ENCODE results near the gene PPP1R14C.

PPP1R14C gene

GRCh38 chr6:150214310-150214709 lies 71.5 kb downstream of the PPP1R14C start:
- no peak for DNase-seq (ENCODE audit: low read depth, low spot score)
- Histone ChIP-seq H3K27ac (ENCODE audit: low read length) (no peak overlapping the region), H3K36me3 (ENCODE audit: control insufficient read depth, insufficient read depth, low read length) (no peaks in the 10 kb centered on the region), H3K9me3 (ENCODE audit: control insufficient read depth, insufficient read depth, low read length) (no peaks in the 10 kb centered on the region), H3K27me3 (ENCODE audit: control insufficient read depth, insufficient read depth, low read length) (no peaks in the 10 kb centered on the region), H3K4me3 (ENCODE audit: low read length) (no peak overlapping the region), H3K4me1 (ENCODE audit: control insufficient read depth, insufficient read depth, low read length) (no peaks in the 10 kb centered on the region)

DNA sequence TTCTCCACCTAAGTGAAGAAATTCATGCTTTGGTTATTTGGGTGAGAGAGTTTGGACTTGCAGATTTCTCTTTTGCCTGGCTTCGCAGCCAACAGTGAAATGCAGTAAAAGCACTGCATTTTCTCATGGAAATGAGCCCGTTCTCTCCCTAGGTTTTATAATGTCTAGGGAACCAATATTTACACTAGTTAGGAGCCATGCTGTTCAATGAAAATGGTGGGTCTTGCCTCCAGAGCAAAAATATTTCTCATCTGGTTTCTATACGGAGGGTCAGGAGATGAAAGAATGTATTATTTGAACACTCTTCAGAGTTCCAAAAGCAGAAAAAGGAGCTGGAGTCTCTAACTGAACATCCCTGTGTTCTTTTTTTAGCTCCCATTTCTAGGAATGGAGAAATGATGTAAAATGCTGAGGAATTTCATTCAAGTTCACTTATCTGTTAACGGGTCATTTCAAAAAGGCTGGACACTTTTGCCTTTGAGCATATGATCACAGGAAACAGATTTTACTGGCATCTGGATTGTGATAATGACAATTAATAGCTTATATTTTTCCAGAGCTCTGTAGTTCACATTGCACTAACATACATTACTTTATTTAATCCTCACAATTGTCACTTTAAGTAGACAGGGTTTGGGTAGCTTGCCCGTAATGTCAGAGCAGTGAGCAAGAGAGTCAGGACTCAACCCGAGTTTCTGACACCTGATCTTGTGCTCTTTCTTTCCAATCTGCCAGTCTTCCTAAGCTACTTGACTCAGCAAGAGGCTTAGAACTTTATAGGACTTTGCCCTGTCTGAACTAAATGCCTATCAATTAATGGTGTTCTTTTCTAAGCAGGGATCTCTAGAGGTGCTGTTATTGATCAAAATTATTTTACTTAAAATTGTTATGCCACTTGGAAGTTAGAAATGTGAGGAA lies 78.0 kb downstream of the PPP1R14C start:
- Histone ChIP-seq H3K4me1 (ENCODE audit: control insufficient read depth, insufficient read depth, low read length) (no peaks in the 10 kb centered on the region), H3K9me3 (ENCODE audit: control insufficient read depth, insufficient read depth, low read length) (no peaks in the 10 kb centered on the region), H3K4me3 (ENCODE audit: low read length) (no peak overlapping the region), H3K36me3 (ENCODE audit: control insufficient read depth, insufficient read depth, low read length) (no peaks in the 10 kb centered on the region), H3K27me3 (ENCODE audit: control insufficient read depth, insufficient read depth, low read length) (no peaks in the 10 kb centered on the region), H3K27ac (ENCODE audit: low read length) (no peak overlapping the region)
- DNase-seq (ENCODE audit: low read depth, low spot score): no peak
- no CpG with 5 or more reads among the region's 6 CpGs for WGBS (ENCODE audit: insufficient coverage, insufficient read length)

DNA sequence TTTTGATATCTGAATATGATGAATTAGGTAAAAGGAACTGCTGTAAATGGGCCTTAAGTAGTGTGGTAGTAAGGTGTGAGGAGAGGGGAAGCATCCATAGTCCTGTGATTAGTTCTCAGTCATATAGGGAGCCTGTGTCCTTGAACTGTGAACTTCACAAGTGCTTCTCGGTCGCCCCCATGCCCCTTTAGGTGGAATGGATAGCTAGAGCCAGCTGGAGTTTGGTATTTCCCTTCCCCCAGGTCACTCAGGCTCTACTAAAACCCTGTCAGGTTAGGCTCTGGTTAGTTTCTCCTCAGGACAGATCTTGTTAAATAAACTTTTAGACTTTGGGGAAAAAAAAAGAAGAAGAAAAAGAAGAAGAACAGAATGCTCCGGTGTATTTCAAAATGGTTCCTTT lies 82.0 kb downstream of the PPP1R14C start:
- DNase-seq (ENCODE audit: low read depth, low spot score): no peak
- peaks cover 3% of the 10 kb centered on the region; the same call in 1 of the 2 replicates for H3K27me3 ChIP-seq (ENCODE audit: control insufficient read depth, insufficient read depth, low read length)
- WGBS (ENCODE audit: insufficient coverage, insufficient read length): no CpG with 5 or more reads among the region's 3 CpGs
- H3K4me3 ChIP-seq (ENCODE audit: low read length): no peak overlapping the region
- no peaks in the 10 kb centered on the region for H3K4me1 ChIP-seq (ENCODE audit: control insufficient read depth, insufficient read depth, low read length)
- H3K36me3 ChIP-seq (ENCODE audit: control insufficient read depth, insufficient read depth, low read length): no peaks in the 10 kb centered on the region
- H3K27ac ChIP-seq (ENCODE audit: low read length): no peak overlapping the region
- no peaks in the 10 kb centered on the region for H3K9me3 ChIP-seq (ENCODE audit: control insufficient read depth, insufficient read depth, low read length)

- DNase-seq (ENCODE audit: low read depth, low spot score): no peak
- WGBS (ENCODE audit: insufficient coverage, insufficient read length): no CpG with 5 or more reads among the region's 3 CpGs
- Histone ChIP-seq H3K9me3 (ENCODE audit: control insufficient read depth, insufficient read depth, low read length) (no peaks in the 10 kb centered on the region), H3K36me3 (ENCODE audit: control insufficient read depth, insufficient read depth, low read length) (no peaks in the 10 kb centered on the region), H3K4me3 (ENCODE audit: low read length) (no peak overlapping the region), H3K27ac (ENCODE audit: low read length) (no peak overlapping the region), H3K4me1 (ENCODE audit: control insufficient read depth, insufficient read depth, low read length) (no peaks in the 10 kb centered on the region), H3K27me3 (ENCODE audit: control insufficient read depth, insufficient read depth, low read length) (peaks cover 5% of the 10 kb centered on the region; the same call in 1 of the 2 replicates)
Observed at GRCh38 chr6:150227281-150227680, 84.4 kb downstream of the PPP1R14C start.

DNA sequence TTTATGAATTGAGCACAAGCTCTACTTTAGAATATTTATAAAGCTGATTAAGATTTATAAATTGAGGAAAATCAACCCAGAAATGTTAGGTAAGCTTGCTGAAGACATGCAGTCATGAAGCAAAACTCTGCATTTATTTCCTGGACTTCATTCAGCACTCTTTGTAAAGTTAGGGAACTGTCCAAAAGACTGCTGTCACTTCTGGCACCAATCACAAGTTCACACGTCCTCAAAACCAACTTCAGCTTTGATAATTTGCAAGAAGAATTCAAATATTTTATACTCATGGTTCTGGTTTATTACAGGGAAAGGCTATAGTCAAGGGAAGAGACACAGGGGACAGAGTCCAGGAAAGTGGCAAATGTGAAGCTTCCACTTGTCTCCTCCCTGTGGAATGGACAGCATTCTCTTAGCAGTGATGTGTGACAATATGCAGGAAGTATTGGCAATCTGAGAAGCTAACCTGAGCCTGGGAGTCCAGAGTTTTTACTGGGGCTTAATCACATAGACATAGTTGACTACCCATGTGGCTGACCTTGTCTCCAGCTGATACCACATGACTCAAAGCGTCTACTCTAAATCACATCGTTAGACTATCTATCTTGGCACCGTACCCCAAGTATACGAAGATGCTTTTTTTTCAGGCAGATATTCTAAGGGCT lies 85.4 kb downstream of the PPP1R14C start:
- H3K27me3 ChIP-seq (ENCODE audit: control insufficient read depth, insufficient read depth, low read length): peaks cover 5% of the 10 kb centered on the region; the same call in 1 of the 2 replicates
- H3K4me1 ChIP-seq (ENCODE audit: control insufficient read depth, insufficient read depth, low read length): no peaks in the 10 kb centered on the region
- no peak overlapping the region for H3K4me3 ChIP-seq (ENCODE audit: low read length)
- no peaks in the 10 kb centered on the region for H3K36me3 ChIP-seq (ENCODE audit: control insufficient read depth, insufficient read depth, low read length)
- no peak for DNase-seq (ENCODE audit: low read depth, low spot score)
- no peak overlapping the region for H3K27ac ChIP-seq (ENCODE audit: low read length)
- no CpG with 5 or more reads among the region's 5 CpGs for WGBS (ENCODE audit: insufficient coverage, insufficient read length)
- H3K9me3 ChIP-seq (ENCODE audit: control insufficient read depth, insufficient read depth, low read length): no peaks in the 10 kb centered on the region

- H3K4me3 ChIP-seq (ENCODE audit: low read length): no peak overlapping the region
- no CpG with 5 or more reads among the region's 6 CpGs for WGBS (ENCODE audit: insufficient coverage, insufficient read length)
- DNase-seq (ENCODE audit: low read depth, low spot score): no peak
- H3K36me3 ChIP-seq (ENCODE audit: control insufficient read depth, insufficient read depth, low read length): no peaks in the 10 kb centered on the region
- no peaks in the 10 kb centered on the region for H3K4me1 ChIP-seq (ENCODE audit: control insufficient read depth, insufficient read depth, low read length)
- no peaks in the 10 kb centered on the region for H3K9me3 ChIP-seq (ENCODE audit: control insufficient read depth, insufficient read depth, low read length)
- peaks cover 5% of the 10 kb centered on the region; the same call in 1 of the 2 replicates for H3K27me3 ChIP-seq (ENCODE audit: control insufficient read depth, insufficient read depth, low read length)
- H3K27ac ChIP-seq (ENCODE audit: low read length): no peak overlapping the region
Observed at GRCh38 chr6:150229436-150230163, 86.8 kb downstream of the PPP1R14C start.

DNA sequence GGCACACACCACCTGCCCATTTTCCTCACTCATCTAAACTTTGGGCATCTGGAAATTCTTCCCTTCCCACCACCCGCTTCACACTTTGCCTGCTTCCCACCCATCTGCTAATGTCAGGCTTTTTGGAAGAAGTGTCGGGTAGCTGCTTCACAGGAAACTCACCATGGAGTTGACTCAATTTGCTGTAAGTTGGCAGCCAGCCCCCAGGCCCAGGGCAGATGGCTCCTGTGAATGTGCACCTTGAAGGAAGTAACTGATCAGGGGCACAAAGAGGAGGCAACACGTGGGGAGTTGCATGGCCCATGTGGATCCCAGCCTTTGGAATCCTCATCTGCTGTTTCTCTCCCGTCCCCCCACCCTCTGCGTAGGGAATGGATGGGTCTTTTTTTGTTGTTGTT lies 87.3 kb downstream of the PPP1R14C start:
- H3K4me1 ChIP-seq (ENCODE audit: control insufficient read depth, insufficient read depth, low read length): no peaks in the 10 kb centered on the region
- H3K27me3 ChIP-seq (ENCODE audit: control insufficient read depth, insufficient read depth, low read length): peaks cover 5% of the 10 kb centered on the region; the same call in 1 of the 2 replicates
- H3K27ac ChIP-seq (ENCODE audit: low read length): no peak overlapping the region
- no CpG with 5 or more reads among the region's 5 CpGs for WGBS (ENCODE audit: insufficient coverage, insufficient read length)
- no peaks in the 10 kb centered on the region for H3K36me3 ChIP-seq (ENCODE audit: control insufficient read depth, insufficient read depth, low read length)
- no peak for DNase-seq (ENCODE audit: low read depth, low spot score)
- H3K9me3 ChIP-seq (ENCODE audit: control insufficient read depth, insufficient read depth, low read length): no peaks in the 10 kb centered on the region
- no peak overlapping the region for H3K4me3 ChIP-seq (ENCODE audit: low read length)

DNA sequence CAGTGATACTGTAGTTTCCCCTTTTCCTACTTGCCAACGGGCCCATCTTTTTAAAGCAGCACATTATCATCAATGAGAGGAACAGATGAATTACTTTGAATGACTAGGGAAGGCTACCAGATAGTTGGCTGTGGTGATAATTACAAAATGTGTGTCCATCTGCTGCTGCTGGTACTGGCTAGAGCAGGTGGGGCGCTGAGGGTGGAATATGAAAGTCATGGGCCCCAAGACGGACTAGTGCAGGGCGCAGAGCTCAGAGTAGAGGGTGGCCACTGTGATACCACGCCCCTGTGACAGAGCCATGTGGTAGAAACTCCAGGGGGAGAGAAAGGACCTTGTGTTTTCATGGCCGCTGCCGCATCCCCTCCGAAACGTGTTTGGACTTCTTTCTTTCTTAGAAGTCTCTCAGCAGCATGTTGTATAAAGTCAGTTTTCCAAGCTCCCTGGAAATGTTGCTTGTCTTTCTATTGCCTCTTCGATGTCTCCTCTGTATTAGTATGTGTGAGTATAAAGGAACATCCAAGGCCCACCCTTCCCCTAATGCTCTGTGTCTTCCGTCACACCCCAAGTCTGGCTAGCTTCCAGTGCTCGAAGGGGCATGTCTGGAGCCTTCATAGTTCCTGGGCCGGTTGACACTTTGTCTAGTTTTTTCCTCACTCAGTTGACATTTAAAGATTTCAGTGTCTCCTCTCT lies 88.1 kb downstream of the PPP1R14C start:
- Histone ChIP-seq H3K4me1 (ENCODE audit: control insufficient read depth, insufficient read depth, low read length) (no peaks in the 10 kb centered on the region), H3K27ac (ENCODE audit: low read length) (no peak overlapping the region), H3K36me3 (ENCODE audit: control insufficient read depth, insufficient read depth, low read length) (no peaks in the 10 kb centered on the region), H3K9me3 (ENCODE audit: control insufficient read depth, insufficient read depth, low read length) (no peaks in the 10 kb centered on the region), H3K27me3 (ENCODE audit: control insufficient read depth, insufficient read depth, low read length) (peaks cover 5% of the 10 kb centered on the region; the same call in 1 of the 2 replicates), H3K4me3 (ENCODE audit: low read length) (no peak overlapping the region)
- no peak for DNase-seq (ENCODE audit: low read depth, low spot score)
- WGBS (ENCODE audit: insufficient coverage, insufficient read length): no CpG with 5 or more reads among the region's 13 CpGs

DNA sequence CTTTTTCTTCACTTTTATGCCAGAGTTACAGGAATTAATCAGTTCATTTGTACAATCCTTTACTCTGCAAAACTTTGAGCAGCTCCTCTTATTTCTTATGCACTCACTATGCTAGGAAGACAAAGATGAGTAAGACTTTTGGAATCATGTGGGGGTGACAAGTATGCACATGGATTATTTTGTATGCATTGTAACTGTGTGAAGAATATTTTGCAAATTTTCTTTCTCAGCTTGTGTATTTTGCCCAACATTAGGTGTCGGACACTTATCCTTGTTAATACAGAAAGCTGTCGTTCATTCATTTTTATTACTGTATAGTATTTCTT lies 88.6 kb downstream of the PPP1R14C start:
- Histone ChIP-seq H3K4me1 (ENCODE audit: control insufficient read depth, insufficient read depth, low read length) (no peaks in the 10 kb centered on the region), H3K27me3 (ENCODE audit: control insufficient read depth, insufficient read depth, low read length) (peaks cover 5% of the 10 kb centered on the region; the same call in 1 of the 2 replicates), H3K27ac (ENCODE audit: low read length) (no peak overlapping the region), H3K36me3 (ENCODE audit: control insufficient read depth, insufficient read depth, low read length) (no peaks in the 10 kb centered on the region), H3K9me3 (ENCODE audit: control insufficient read depth, insufficient read depth, low read length) (no peaks in the 10 kb centered on the region), H3K4me3 (ENCODE audit: low read length) (no peak overlapping the region)
- DNase-seq (ENCODE audit: low read depth, low spot score): no peak
- no CpG with 5 or more reads among the region's 2 CpGs for WGBS (ENCODE audit: insufficient coverage, insufficient read length)

GRCh38 chr6:150233843-150234269 lies 91.0 kb downstream of the PPP1R14C start:
- H3K4me1 ChIP-seq (ENCODE audit: control insufficient read depth, insufficient read depth, low read length): no peaks in the 10 kb centered on the region; the same call in 1 of the 2 replicates
- H3K36me3 ChIP-seq (ENCODE audit: control insufficient read depth, insufficient read depth, low read length): no peaks in the 10 kb centered on the region
- no peak overlapping the region for H3K27ac ChIP-seq (ENCODE audit: low read length)
- no CpG with 5 or more reads among the region's 5 CpGs for WGBS (ENCODE audit: insufficient coverage, insufficient read length)
- H3K4me3 ChIP-seq (ENCODE audit: low read length): no peak overlapping the region
- H3K9me3 ChIP-seq (ENCODE audit: control insufficient read depth, insufficient read depth, low read length): no peaks in the 10 kb centered on the region
- DNase-seq (ENCODE audit: low read depth, low spot score): no peak
- peaks cover 3% of the 10 kb centered on the region; the same call in 1 of the 2 replicates for H3K27me3 ChIP-seq (ENCODE audit: control insufficient read depth, insufficient read depth, low read length)

All from iPS DF 6.9 (cell line).